Measurements from ENCODE around the gene KLF11.

The KLF11 gene

DNA sequence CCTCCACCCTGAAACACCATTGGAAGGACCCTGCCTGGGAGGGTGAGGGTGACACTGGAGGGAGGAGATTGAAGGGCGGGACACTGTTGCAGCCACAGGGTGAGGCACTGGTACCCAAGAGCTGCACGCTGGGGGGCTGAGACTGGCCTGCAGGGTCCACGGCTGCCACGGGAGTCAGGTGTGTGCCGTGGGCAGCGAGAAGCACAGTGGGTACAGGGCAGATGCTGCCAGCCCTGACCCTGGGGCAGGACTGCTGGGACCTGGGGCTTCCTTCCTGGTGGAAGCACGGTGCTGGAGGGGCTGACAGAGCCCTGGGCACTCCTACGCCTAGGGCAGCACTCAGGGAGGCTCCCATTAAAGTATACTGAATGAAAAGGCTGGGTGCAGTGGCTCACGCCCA, 20.2 kb downstream of the KLF11 start:
- DNase-seq (ENCODE audit: low spot score), result no peak

DNA sequence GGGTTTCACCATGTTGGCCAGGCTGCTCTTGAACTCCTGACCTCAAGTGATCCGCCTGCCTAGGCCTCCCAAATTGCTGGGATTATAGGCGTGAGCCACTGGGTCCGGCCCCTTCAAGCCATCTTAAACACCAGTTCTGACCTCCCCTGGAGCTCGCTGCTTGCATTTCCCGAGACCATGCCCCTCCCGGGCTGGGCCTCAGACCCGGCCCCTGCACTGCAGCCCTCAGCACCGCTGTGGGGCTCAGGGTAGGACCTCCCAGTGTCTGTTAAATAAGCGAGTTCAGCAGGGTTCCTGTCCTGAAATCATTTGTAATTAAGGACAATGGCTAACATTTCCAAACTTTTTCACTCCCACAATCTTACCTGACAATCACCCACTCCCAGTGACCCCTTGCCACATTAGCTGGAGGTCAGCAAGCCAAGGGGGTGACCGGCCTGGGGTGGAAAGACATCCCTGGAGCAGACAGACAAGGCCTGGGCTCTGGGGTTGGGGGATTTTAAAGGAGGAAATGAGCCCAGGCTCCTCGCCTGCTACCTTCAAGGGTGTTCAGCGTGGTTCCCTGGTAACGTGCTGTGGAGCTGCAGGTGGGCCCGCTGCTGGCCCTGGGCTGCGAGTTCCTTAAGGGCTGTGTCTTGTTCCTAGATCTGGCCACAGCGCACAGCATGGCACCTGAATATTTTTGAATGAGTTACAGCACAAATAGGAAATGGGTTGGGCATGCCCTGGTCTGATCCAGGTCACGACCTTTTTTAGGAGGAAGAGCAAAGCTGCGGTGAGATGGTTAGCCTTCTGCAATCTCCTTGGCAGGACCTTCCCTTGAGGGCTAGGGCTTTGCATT, 21.8 kb downstream of the KLF11 start:
- no peak for DNase-seq (ENCODE audit: low spot score)
- Histone ChIP-seq H3K4me3 (no peak overlapping the region), H3K27ac (no peak overlapping the region)
- TF ChIP-seq, protein P1, sequence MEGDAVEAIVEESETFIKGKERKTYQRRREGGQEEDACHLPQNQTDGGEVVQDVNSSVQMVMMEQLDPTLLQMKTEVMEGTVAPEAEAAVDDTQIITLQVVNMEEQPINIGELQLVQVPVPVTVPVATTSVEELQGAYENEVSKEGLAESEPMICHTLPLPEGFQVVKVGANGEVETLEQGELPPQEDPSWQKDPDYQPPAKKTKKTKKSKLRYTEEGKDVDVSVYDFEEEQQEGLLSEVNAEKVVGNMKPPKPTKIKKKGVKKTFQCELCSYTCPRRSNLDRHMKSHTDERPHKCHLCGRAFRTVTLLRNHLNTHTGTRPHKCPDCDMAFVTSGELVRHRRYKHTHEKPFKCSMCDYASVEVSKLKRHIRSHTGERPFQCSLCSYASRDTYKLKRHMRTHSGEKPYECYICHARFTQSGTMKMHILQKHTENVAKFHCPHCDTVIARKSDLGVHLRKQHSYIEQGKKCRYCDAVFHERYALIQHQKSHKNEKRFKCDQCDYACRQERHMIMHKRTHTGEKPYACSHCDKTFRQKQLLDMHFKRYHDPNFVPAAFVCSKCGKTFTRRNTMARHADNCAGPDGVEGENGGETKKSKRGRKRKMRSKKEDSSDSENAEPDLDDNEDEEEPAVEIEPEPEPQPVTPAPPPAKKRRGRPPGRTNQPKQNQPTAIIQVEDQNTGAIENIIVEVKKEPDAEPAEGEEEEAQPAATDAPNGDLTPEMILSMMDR (IDR thresholded peaks at IDR 0.05), result no peak

More for the DNA sequence above, 20.2 kb downstream of the KLF11 start:
- TF ChIP-seq, protein P1 (IDR thresholded peaks at IDR 0.05), result no peak
- Histone ChIP-seq H3K4me3 (no peak overlapping the region), H3K27ac (no peak overlapping the region)

DNA sequence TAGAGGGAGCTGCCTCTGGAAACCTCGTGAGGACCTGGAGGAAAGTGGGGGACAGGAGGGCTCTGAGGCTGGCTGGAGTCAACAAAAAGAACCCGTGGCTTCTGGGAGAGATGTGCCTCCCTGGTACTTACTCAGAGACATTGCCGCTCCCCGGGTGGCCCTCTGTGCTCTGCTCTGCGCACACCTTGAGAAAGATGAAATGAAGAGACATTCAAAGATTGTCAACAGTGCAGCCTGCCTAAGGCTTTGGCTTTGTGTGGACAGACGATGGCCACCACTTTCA, 22.4 kb downstream of the KLF11 start:
- Histone ChIP-seq H3K4me3 (no peak overlapping the region), H3K27ac (no peak overlapping the region)
- no peak for DNase-seq (ENCODE audit: low spot score)
- TF ChIP-seq, protein P1 (IDR thresholded peaks at IDR 0.05), result no peak

DNA sequence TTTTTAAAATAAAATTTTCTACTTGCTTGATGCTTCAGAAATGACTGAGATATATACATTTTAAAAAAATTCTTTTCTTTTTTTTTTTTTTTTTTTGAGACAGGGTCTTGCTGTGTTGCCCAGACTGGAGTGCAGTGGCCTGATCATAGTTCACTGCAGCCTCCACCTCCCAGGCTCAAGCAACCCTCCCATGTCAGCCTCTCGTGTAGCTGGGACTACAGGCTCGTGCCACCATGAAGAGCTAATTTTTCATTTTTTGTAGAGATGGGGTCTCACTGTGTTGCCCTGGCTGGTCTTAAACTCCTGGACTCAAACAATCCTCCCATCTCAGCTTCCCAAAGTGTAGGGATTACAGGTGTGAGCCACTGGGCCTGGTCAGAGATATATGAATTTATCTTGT, 24.0 kb downstream of the KLF11 start:
- no peak overlapping the region for H3K27ac ChIP-seq
- TF ChIP-seq, protein P1 (IDR thresholded peaks at IDR 0.05), result no peak

DNA sequence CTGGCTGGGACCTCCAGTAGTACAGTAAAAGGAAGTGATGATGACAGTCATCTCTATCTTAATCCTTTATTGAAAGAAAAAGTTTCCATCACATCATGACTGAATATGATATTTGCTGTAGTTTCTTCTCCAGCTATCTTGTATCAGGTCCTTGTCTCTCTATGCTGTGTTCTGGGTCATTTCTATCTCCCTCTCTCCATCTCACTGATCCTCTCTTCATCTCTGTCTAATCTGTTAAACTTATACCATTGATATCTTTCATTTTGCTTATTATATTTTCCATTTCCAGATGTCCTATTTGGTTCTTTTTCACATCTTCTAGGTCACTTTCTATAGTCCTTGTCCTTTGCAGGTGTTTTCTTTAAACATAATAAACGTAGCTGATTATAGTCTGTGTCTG, 24.5 kb downstream of the KLF11 start:
- H3K4me3 ChIP-seq, result no peak overlapping the region
- DNase-seq (ENCODE audit: low spot score), result no peak
- H3K27ac ChIP-seq, result no peak overlapping the region
- TF ChIP-seq, protein P1 (IDR thresholded peaks at IDR 0.05), result no peak

More for the DNA sequence above, 24.0 kb downstream of the KLF11 start:
- no peak for DNase-seq (ENCODE audit: low spot score)
- no peak overlapping the region for H3K4me3 ChIP-seq

DNA sequence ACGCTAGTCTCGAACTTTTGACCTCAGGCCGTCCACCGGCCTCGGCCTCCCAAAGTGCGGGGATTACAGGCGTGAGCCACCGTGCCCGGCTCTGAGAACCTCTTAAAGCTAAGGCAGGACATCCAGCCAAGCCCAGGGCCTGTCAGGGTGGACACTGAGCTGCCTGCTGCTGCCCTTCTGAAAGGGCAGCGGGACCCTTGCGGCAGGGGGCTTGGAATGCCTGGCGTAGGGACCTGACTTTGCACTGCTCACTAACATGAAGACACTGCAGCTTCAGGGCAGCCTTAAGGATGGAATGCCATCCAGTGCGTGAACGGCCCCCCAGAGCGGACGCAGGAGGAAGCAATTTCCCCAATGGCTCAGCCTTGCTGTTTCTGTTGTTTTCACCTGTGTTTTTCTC, 27.8 kb downstream of the KLF11 start:
- Histone ChIP-seq H3K4me3 (no peak overlapping the region), H3K27ac (no peak overlapping the region)
- TF ChIP-seq, protein P1 (IDR thresholded peaks at IDR 0.05), result no peak
- DNase-seq (ENCODE audit: low spot score), result no peak

DNA sequence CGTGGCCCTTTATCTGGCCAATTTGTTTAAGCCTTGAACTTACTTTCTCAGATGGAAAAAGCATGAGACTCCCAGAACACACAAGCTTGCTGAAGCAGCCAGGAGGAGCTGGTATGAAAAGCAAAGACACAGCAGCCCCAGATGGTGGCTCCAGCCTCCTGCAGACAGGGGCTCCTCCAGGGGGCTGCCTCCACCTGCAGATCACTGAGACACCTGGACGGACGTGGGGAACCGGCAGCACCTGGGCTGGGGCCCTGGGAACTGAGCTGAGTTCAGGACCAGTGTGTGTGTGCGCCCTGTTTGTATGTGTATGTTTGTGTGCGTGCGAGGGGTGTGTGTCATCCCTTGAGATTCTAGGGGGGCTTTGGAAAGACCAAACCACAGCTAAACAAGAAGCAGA, 28.2 kb downstream of the KLF11 start:
- TF ChIP-seq, protein P1 (IDR thresholded peaks at IDR 0.05), result no peak
- no peak for DNase-seq (ENCODE audit: low spot score)
- H3K4me3 ChIP-seq, result no peak overlapping the region
- no peak overlapping the region for H3K27ac ChIP-seq

All from coronary artery (tissue), 2 donors.